OCI-LY7 (cell line): ENCODE results near the gene SLC29A3. TPM values are rescaled to one million over a fixed set of nuclear protein-coding genes. Genes with fewer than 3 reads are reported as not detected.

Source experiments
- BruUV-seq: library from RNA; stranded (reverse); fragments of 400-500 nt; replicated peaks from 2 replicates; lab custom pipeline; 2021; lab: Mats Ljungman, UMichigan
- CTCF ChIA-PET: fragments of 300-600 bp; sonication (Branson Sonifier 250); formaldehyde crosslinking; loops from one replicate; lab custom pipeline; 2022; ENCODE audit warnings: antibody characterized with exemption; ENCODE audit not compliant: unreplicated experiment; lab: Charles Lee
- POLR2A ChIA-PET: fragments of 300-600 bp; sonication (Branson Sonifier 250); formaldehyde crosslinking; loops from one replicate; lab custom pipeline; 2022; ENCODE audit warnings: antibody characterized with exemption; lab: Charles Lee
- DNase-seq: peaks from one replicate; pipeline ENCODE4 v3.0.0-alpha.2; 2015; ENCODE audit warnings: low spot score
- H2AFZ ChIP-seq: fragments of 200-600 bp; sonication (generic), shearing (Covaris generic); 2 replicates; pipeline ENCODE4 v1.6.1; 2014; ENCODE audit warnings: mild to moderate bottlenecking, antibody characterized with exemption, low read length, moderate library complexity
- H3K27ac ChIP-seq: fragments of 200-600 bp; sonication (generic); 2 replicates; pipeline ENCODE4 v1.5.1; 2014; ENCODE audit warnings: mixed run types, low read depth, mild to moderate bottlenecking, moderate library complexity, low read length, inconsistent platforms; ENCODE audit not compliant: poor library complexity, severe bottlenecking
- H3K36me3 ChIP-seq: fragments of 200-600 bp; sonication (generic); 2 replicates; pipeline ENCODE4 v1.6.1; 2014; ENCODE audit warnings: mild to moderate bottlenecking, antibody characterized with exemption, low read length, moderate library complexity, mixed read lengths; ENCODE audit not compliant: insufficient read depth
- H3K4me1 ChIP-seq: fragments of 200-600 bp; sonication (generic); 2 replicates; pipeline ENCODE4 v1.5.1; 2014; ENCODE audit warnings: mild to moderate bottlenecking, low read length; ENCODE audit not compliant: insufficient read depth, poor library complexity, severe bottlenecking
- H3K4me2 ChIP-seq: fragments of 200-600 bp; sonication (generic); 2 replicates; pipeline ENCODE4 v1.6.1; 2014; ENCODE audit warnings: mild to moderate bottlenecking, low read length
- H3K4me3 ChIP-seq: fragments of 200-600 bp; sonication (generic); 2 replicates; pipeline ENCODE4 v1.5.1; 2014; ENCODE audit warnings: mild to moderate bottlenecking, low read depth, low read length; ENCODE audit not compliant: poor library complexity, severe bottlenecking
- H3K79me2 ChIP-seq: fragments of 200-600 bp; sonication (generic); 2 replicates; pipeline ENCODE4 v1.6.1; 2016; ENCODE audit warnings: low read depth, mild to moderate bottlenecking, low read length, moderate library complexity, mixed read lengths; ENCODE audit not compliant: insufficient read depth
- H3K9me2 ChIP-seq: fragments of 200-600 bp; sonication (generic); 2 replicates; pipeline ENCODE4 v1.6.1; 2016; ENCODE audit warnings: mild to moderate bottlenecking, low read length, mixed read lengths; ENCODE audit not compliant: insufficient read depth
- H3K9me3 ChIP-seq: fragments of 200-600 bp; sonication (generic); 2 replicates; pipeline ENCODE4 v1.6.1; 2014; ENCODE audit warnings: mild to moderate bottlenecking, mixed run types, low read length, mixed read lengths
- H4K20me1 ChIP-seq: fragments of 200-600 bp; sonication (generic); 2 replicates; pipeline ENCODE4 v1.6.1; 2014; ENCODE audit warnings: mild to moderate bottlenecking, antibody characterized with exemption, low read length, moderate library complexity, mixed read lengths; ENCODE audit not compliant: insufficient read depth
- EZH2phosphoT487 ChIP-seq: fragments of 200-600 bp; sonication (generic); IDR thresholded peaks from 2 replicates; pipeline ENCODE4 v1.6.1; 2018; ENCODE audit warnings: low read depth, borderline replicate concordance, mild to moderate bottlenecking, mixed run types, antibody characterized with exemption, low read length, moderate library complexity, mixed read lengths
- intact Hi-C: fragments of 100-400 bp; cut with micrococcal nuclease; formaldehyde crosslinking; loops from one replicate; pipeline ENCODE4 v1.10.0; 2022; ENCODE audit not compliant: unreplicated experiment
- total RNA-seq, 2 experiments: library from RNA; depleted of rRNA in 1 of 2; stranded (reverse); fragments of >200 nt in 1 of 2; shearing (Covaris generic) in 1 of 2; gene quantifications; 2 replicates each; pipeline ENCODE4 v1.2.3, GENCODE V29; 2014 to 2022
- TF ChIP-seq, protein P1 (sequence below): fragments of 200-600 bp; sonication (generic); conservative IDR thresholded peaks from 2 replicates; pipeline ENCODE4 v1.5.1; 2014; ENCODE audit warnings: mild to moderate bottlenecking, antibody characterized with exemption, low read length, moderate library complexity, mixed read lengths

SLC29A3 gene
- total RNA-seq, 2 experiments from 2014 or later: 1.7 to 8.2 TPM

GRCh38 chr10:71392292-71392691 is 73.2 kb downstream of the SLC29A3 start:
- no peak overlapping the region for H3K27ac ChIP-seq
- no peak overlapping the region for H2AFZ ChIP-seq
- ChIA-PET CTCF (no interaction called here), POLR2A (no interaction called here)
- no peak for DNase-seq
- no peaks in the 10 kb centered on the region for H3K9me2 ChIP-seq
- H3K9me3 ChIP-seq: no peaks in the 10 kb centered on the region
- BruUV-seq: no TSS peak
- H3K4me2 ChIP-seq: no peak overlapping the region
- H4K20me1 ChIP-seq: no peaks in the 10 kb centered on the region
- H3K4me3 ChIP-seq: no peak overlapping the region
- H3K36me3 ChIP-seq: no peaks in the 10 kb centered on the region
- no peaks in the 10 kb centered on the region for H3K4me1 ChIP-seq
- H3K79me2 ChIP-seq: no peaks in the 10 kb centered on the region
- TF ChIP-seq, protein P1, sequence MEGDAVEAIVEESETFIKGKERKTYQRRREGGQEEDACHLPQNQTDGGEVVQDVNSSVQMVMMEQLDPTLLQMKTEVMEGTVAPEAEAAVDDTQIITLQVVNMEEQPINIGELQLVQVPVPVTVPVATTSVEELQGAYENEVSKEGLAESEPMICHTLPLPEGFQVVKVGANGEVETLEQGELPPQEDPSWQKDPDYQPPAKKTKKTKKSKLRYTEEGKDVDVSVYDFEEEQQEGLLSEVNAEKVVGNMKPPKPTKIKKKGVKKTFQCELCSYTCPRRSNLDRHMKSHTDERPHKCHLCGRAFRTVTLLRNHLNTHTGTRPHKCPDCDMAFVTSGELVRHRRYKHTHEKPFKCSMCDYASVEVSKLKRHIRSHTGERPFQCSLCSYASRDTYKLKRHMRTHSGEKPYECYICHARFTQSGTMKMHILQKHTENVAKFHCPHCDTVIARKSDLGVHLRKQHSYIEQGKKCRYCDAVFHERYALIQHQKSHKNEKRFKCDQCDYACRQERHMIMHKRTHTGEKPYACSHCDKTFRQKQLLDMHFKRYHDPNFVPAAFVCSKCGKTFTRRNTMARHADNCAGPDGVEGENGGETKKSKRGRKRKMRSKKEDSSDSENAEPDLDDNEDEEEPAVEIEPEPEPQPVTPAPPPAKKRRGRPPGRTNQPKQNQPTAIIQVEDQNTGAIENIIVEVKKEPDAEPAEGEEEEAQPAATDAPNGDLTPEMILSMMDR: no peak
- no peak for TF ChIP-seq EZH2phosphoT487
- intact Hi-C loops: no loop called here

GRCh38 chr10:71392791-71393781 is 74.0 kb downstream of the SLC29A3 start:
- Histone ChIP-seq H3K36me3 (no peaks in the 10 kb centered on the region), H3K4me2 (no peak overlapping the region), H3K9me2 (no peaks in the 10 kb centered on the region), H4K20me1 (no peaks in the 10 kb centered on the region), H3K9me3 (no peaks in the 10 kb centered on the region), H3K27ac (no peak overlapping the region), H3K4me3 (no peak overlapping the region), H3K4me1 (no peaks in the 10 kb centered on the region), H2AFZ (no peak overlapping the region), H3K79me2 (no peaks in the 10 kb centered on the region)
- DNase-seq: no peak
- intact Hi-C loops: no loop called here
- no TSS peak for BruUV-seq
- no peak for TF ChIP-seq EZH2phosphoT487
- TF ChIP-seq, protein P1: no peak
- ChIA-PET POLR2A (no interaction called here), CTCF (no interaction called here)
